Subcutaneous abdominal adipose tissue (tissue), 5 donors: ENCODE measurements around the gene CACNA1H.
"Not testable (repeated sequence)": the region's sequence is repeated elsewhere in the genome, so short reads cannot be mapped to it uniquely, and the experiment has no call there.

Source experiments
- H3K27ac ChIP-seq: one replicate; pipeline ENCODE4 v1.7.0; 2013; ENCODE audit warnings: low read depth, mild to moderate bottlenecking, inconsistent platforms, low read length, moderate library complexity
- H3K27me3 ChIP-seq, 5 donors: one replicate each; pipeline ENCODE4 v1.7.0; 2013; ENCODE audit warnings: low read length in 5 of 5, inconsistent platforms in 1 of 5; ENCODE audit not compliant: control insufficient read depth in 5 of 5, insufficient read depth in 4 of 5
- H3K36me3 ChIP-seq, 5 donors: one replicate each; pipeline ENCODE4 v1.7.0; 2013; ENCODE audit warnings: low read length in 5 of 5; ENCODE audit not compliant: control insufficient read depth in 5 of 5, insufficient read depth in 5 of 5
- H3K4me1 ChIP-seq, 5 donors: one replicate each; pipeline ENCODE4 v1.7.0; 2013; ENCODE audit warnings: low read length in 5 of 5, mild to moderate bottlenecking in 3 of 5, moderate library complexity in 1 of 5; ENCODE audit not compliant: control insufficient read depth in 5 of 5, insufficient read depth in 5 of 5
- H3K4me3 ChIP-seq, 5 donors: one replicate each; pipeline ENCODE4 v1.7.0; 2013; ENCODE audit warnings: low read length in 5 of 5, low read depth in 1 of 5
- H3K9ac ChIP-seq, 5 donors: one replicate each; pipeline ENCODE4 v1.7.0; 2013; ENCODE audit warnings: low read length in 5 of 5, mild to moderate bottlenecking in 4 of 5, moderate library complexity in 3 of 5
- H3K9me3 ChIP-seq, 5 donors: one replicate each; pipeline ENCODE4 v1.7.0; 2013; ENCODE audit warnings: low read length in 5 of 5; ENCODE audit not compliant: control insufficient read depth in 5 of 5
- donor health status: healthy.
- donor health status: healthy.
- donor health status: healthy.
- donor health status: healthy.
- donor health status: healthy.

CACNA1H gene

GRCh38 chr16:1197237-1197866 is 44.4 kb downstream of the CACNA1H start:
- H3K4me3 ChIP-seq, result no peak overlapping the region
- peaks cover 3 to 19% (median 14%) of the 10 kb centered on the region in 5 donors for H3K27me3 ChIP-seq
- no peaks in the 10 kb centered on the region for H3K9me3 ChIP-seq
- H3K4me1 ChIP-seq, result no peaks in the 10 kb centered on the region
- no peak overlapping the region for H3K9ac ChIP-seq
- no peak overlapping the region for H3K27ac ChIP-seq
- no peaks in the 10 kb centered on the region for H3K36me3 ChIP-seq

GRCh38 chr16:1198194-1198593 is 45.3 kb downstream of the CACNA1H start:
- no peaks in the 10 kb centered on the region for H3K4me1 ChIP-seq
- peaks cover 3 to 17% (median 14%) of the 10 kb centered on the region in 5 donors for H3K27me3 ChIP-seq
- H3K9me3 ChIP-seq, result no peaks in the 10 kb centered on the region
- H3K36me3 ChIP-seq, result no peaks in the 10 kb centered on the region
- H3K4me3 ChIP-seq, result no peak overlapping the region
- H3K9ac ChIP-seq, result no peak overlapping the region
- H3K27ac ChIP-seq, result no peak overlapping the region

GRCh38 chr16:1198671-1199346 is 45.9 kb downstream of the CACNA1H start:
- H3K9me3 ChIP-seq, H3K36me3 ChIP-seq, H3K9ac ChIP-seq, H3K4me3 ChIP-seq, H3K27ac ChIP-seq, H3K4me1 ChIP-seq: not testable (repeated sequence)
- peaks cover 3 to 17% (median 10%) of the 10 kb centered on the region in 5 donors for H3K27me3 ChIP-seq

GRCh38 chr16:1199347-1200013 is 46.6 kb downstream of the CACNA1H start:
- Histone ChIP-seq H3K9ac (no peak overlapping the region), H3K4me3 (no peak overlapping the region), H3K4me1 (no peaks in the 10 kb centered on the region), H3K36me3 (no peaks in the 10 kb centered on the region), H3K9me3 (no peaks in the 10 kb centered on the region), H3K27ac (no peak overlapping the region), H3K27me3 (peaks cover 3 to 17% (median 10%) of the 10 kb centered on the region in 5 donors)

GRCh38 chr16:1200014-1200627 is 47.2 kb downstream of the CACNA1H start:
- Histone ChIP-seq H3K4me3 (no peak overlapping the region), H3K9ac (no peak overlapping the region), H3K27me3 (peaks cover 3 to 17% (median 8%) of the 10 kb centered on the region in 5 donors), H3K9me3 (no peaks in the 10 kb centered on the region), H3K27ac (no peak overlapping the region), H3K4me1 (no peaks in the 10 kb centered on the region), H3K36me3 (no peaks in the 10 kb centered on the region)

GRCh38 chr16:1201444-1201843 is 48.5 kb downstream of the CACNA1H start:
- H3K4me3 ChIP-seq, result no peak overlapping the region
- H3K36me3 ChIP-seq, result no peaks in the 10 kb centered on the region
- peaks cover 0 to 11% (median 5%) of the 10 kb centered on the region in 5 donors for H3K27me3 ChIP-seq
- H3K4me1 ChIP-seq, result no peaks in the 10 kb centered on the region
- no peak overlapping the region for H3K9ac ChIP-seq
- H3K27ac ChIP-seq, result no peak overlapping the region
- H3K9me3 ChIP-seq, result no peaks in the 10 kb centered on the region

- Histone ChIP-seq H3K27ac (no peak overlapping the region), H3K27me3 (peaks cover 0 to 4% (median 2%) of the 10 kb centered on the region in 5 donors), H3K4me3 (no peak overlapping the region), H3K9me3 (no peaks in the 10 kb centered on the region), H3K4me1 (no peaks in the 10 kb centered on the region), H3K36me3 (no peaks in the 10 kb centered on the region), H3K9ac (no peak overlapping the region)
Measured at GRCh38 chr16:1202274-1202673, 49.4 kb downstream of the CACNA1H start.

GRCh38 chr16:1204933-1205332 is 52.0 kb downstream of the CACNA1H start:
- Histone ChIP-seq H3K4me3 (no peak overlapping the region), H3K27me3 (peaks cover 0 to 7% (median 4%) of the 10 kb centered on the region in 5 donors), H3K4me1 (no peaks in the 10 kb centered on the region), H3K9ac (no peak overlapping the region), H3K36me3 (no peaks in the 10 kb centered on the region), H3K9me3 (no peaks in the 10 kb centered on the region), H3K27ac (no peak overlapping the region)

- no peaks in the 10 kb centered on the region for H3K9me3 ChIP-seq
- no peaks in the 10 kb centered on the region for H3K36me3 ChIP-seq
- peaks cover 0 to 7% (median 4%) of the 10 kb centered on the region in 5 donors for H3K27me3 ChIP-seq
- H3K9ac ChIP-seq, result no peak overlapping the region
- H3K4me3 ChIP-seq, result no peak overlapping the region
- H3K27ac ChIP-seq, result no peak overlapping the region
- H3K4me1 ChIP-seq, result no peaks in the 10 kb centered on the region
Measured at GRCh38 chr16:1206326-1206725, 53.4 kb downstream of the CACNA1H start.

GRCh38 chr16:1206786-1207185 is 53.9 kb downstream of the CACNA1H start:
- Histone ChIP-seq H3K27me3 (peaks cover 0 to 7% (median 4%) of the 10 kb centered on the region in 5 donors), H3K4me3 (no peak overlapping the region), H3K4me1 (no peaks in the 10 kb centered on the region), H3K36me3 (no peaks in the 10 kb centered on the region), H3K9me3 (no peaks in the 10 kb centered on the region), H3K9ac (no peak overlapping the region), H3K27ac (no peak overlapping the region)
